GM19452 (cell line): Measurements from ENCODE around the gene PPP3R2.

Experiments
- ATAC-seq: cut with Tn5 transposase; IDR thresholded peaks from one replicate; pipeline ENCODE4 v1.9.1; 2021; ENCODE audit not compliant: unreplicated experiment

PPP3R2 gene

GRCh38 chr9:101594796-101595195 lies at the start of gene PPP3R2:
Gene PPP3R2, minus strand, starts transcription at chr9:101594969. Its CDS starts 48 bp downstream, at chr9:101594921.
- no peak for ATAC-seq

- ATAC-seq: no peak
Measured at GRCh38 chr9:101639785-101640665, 45.3 kb upstream of the PPP3R2 start.

GRCh38 chr9:101639311-101639710 lies 44.5 kb upstream of the PPP3R2 start:
- ATAC-seq: no peak

GRCh38 chr9:101636247-101636646 lies 41.5 kb upstream of the PPP3R2 start:
- ATAC-seq: no peak

- ATAC-seq: no peak
Measured at GRCh38 chr9:101635473-101635872, 40.7 kb upstream of the PPP3R2 start.

- no peak for ATAC-seq
Measured at GRCh38 chr9:101634741-101635409, 40.1 kb upstream of the PPP3R2 start.

GRCh38 chr9:101632611-101633010 lies 37.8 kb upstream of the PPP3R2 start:
- ATAC-seq: no peak

- no peak for ATAC-seq
Measured at GRCh38 chr9:101631892-101632291, 37.1 kb upstream of the PPP3R2 start.

GRCh38 chr9:101629636-101630035 lies 34.9 kb upstream of the PPP3R2 start:
- no peak for ATAC-seq

- no peak for ATAC-seq
Measured at GRCh38 chr9:101628173-101628572, 33.4 kb upstream of the PPP3R2 start.

GRCh38 chr9:101626295-101626694 lies 31.5 kb upstream of the PPP3R2 start:
- ATAC-seq: no peak

GRCh38 chr9:101625876-101626275 lies 31.1 kb upstream of the PPP3R2 start:
- ATAC-seq: no peak

GRCh38 chr9:101620452-101620851 lies 25.7 kb upstream of the PPP3R2 start:
- ATAC-seq: no peak

GRCh38 chr9:101618698-101619097 lies 23.9 kb upstream of the PPP3R2 start:
- ATAC-seq: no peak

GRCh38 chr9:101605547-101605946 lies 10.8 kb upstream of the PPP3R2 start:
- no peak for ATAC-seq

GRCh38 chr9:101604296-101604695 lies 9.5 kb upstream of the PPP3R2 start:
- ATAC-seq: no peak

- no peak for ATAC-seq
Measured at GRCh38 chr9:101601904-101602765, 7.4 kb upstream of the PPP3R2 start.

GRCh38 chr9:101593345-101593744 lies 1.4 kb downstream of the PPP3R2 start:
- no peak for ATAC-seq

- ATAC-seq: no peak
Measured at GRCh38 chr9:101592788-101593187, 2.0 kb downstream of the PPP3R2 start.

- ATAC-seq: no peak
Measured at GRCh38 chr9:101591787-101592446, 2.9 kb downstream of the PPP3R2 start.

GRCh38 chr9:101590901-101591300 lies 3.9 kb downstream of the PPP3R2 start:
- no peak for ATAC-seq
